ENCODE results near the gene TMEM232.
"Not testable (repeated sequence)": the region's sequence is repeated elsewhere in the genome, so short reads cannot be mapped to it uniquely, and the experiment has no call there.

TMEM232 gene

GRCh38 chr5:110618941-110619340 lies 107.5 kb downstream of the TMEM232 start:
- DNase-seq, result no peak

DNA sequence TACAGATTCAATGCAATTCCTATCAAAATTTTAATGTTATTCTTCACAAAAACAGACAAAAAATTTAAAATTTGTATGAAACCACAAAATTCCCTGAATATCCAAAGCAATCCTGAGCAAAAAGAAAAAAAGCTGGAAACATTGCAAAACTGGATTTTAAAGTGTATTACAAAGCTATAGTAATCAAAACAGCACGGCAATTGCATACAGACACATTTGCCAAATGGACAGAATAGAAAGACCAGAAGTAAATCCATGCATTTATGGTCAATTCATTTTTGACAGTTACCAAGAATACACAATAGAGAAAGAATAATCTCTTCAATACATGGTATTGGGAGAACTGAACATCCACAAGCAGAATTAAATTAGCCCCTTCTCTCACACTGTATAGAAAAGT lies 110.5 kb downstream of the TMEM232 start:
- no peak for DNase-seq

DNA sequence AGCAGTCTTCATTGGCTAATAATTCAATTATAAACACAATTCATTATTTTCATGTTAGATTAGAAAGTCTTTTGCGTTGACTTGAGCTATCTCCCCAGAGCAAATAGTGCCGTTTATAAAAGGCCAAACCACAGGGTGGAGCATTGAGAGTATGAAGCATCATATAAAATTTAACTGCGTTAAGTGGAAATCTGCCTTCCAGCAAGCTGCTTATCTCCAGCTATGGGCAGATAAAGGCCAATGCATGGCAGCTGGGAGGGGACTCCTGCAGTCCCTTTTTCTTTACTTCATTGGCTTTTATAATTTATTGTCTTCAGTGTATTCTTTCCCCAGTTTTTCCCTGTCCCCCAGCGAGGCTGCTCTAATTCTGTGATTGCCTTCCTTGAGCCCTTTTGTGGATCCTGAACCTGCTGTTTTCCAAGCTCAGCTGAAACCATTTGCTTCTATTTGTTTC lies 113.7 kb downstream of the TMEM232 start:
- DNase-seq, result no peak

DNA sequence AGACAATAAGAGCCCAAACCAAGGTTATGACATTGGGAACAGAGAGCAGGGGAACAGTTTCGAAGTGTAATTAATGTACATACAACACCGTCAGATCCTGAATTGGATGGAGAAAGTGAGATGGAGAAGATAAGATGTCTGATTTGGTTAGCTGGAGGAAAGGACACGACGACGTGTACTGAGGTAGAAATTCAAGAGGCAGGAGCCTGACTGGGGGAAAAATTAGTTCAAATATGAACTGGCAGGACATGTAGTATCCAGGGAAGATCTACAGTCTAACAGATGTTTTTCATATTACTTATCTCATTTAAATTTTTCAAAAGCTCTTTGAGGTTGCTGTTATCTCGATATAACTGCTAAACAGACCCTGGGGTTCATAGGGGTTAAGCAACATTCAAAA lies 114.7 kb downstream of the TMEM232 start:
- no peak for DNase-seq

DNA sequence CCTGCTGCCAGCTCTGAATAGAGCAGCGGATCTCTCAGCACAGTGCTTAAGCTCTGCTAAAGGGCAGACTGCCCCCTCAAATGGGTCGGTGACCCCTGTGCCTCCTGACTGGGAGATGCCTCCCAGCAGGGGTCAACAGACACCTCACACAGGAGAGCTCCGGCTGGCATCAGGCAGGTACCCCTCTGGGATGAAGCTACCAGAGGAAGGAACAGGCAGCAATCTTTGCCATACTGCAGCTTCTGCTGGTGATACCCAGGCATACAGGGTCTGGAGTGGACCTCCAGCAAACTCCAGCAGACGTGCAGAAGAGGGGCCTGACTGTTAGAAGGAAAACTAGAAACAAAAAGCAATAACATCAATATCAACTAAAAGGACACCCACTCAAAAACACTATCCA lies 131.6 kb downstream of the TMEM232 start:
- no peak for DNase-seq

DNA sequence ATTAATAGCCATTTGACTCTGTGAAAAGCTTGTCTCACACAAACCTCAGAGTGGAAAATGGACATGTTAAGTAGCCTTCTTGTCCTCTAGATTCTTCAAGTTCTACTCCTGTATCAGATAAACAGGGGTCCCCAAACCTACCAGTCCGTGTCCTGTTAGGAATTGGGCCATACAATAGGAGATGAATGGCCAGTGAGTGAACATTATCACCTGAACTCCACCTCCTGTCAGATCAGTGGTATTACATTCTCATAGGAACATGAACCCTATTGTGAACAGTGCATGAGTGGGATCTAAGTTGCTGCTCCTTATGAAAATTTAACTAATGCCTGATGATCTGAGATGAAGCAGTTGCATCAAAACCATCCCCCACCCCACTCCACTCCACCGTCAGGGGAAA lies 136.3 kb downstream of the TMEM232 start:
- no peak for DNase-seq

- no peak for DNase-seq
Measured at GRCh38 chr5:110588286-110588980, 138.0 kb downstream of the TMEM232 start.

- DNase-seq, result no peak
Measured at GRCh38 chr5:110580625-110581024, 145.8 kb downstream of the TMEM232 start.

DNA sequence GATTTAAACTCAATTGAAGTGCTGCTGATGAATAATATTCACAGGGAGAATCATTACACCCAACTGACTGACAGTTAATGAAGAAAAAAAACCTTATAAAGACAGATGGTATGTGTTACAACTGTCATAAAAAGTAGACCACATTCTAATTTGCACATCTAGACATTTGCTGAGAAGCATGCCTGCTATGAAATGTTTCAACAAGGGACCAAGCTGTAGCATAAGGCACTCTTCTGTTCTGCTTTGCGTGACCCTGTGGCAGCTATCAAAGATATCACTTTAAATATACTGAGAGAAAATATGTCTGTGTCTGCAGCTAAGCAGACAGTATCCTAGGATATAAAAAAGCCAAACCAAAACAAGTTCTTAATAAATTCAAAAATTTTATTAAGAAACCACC lies 153.7 kb downstream of the TMEM232 start:
- DNase-seq, result no peak

GRCh38 chr5:110562191-110562590 lies 164.3 kb downstream of the TMEM232 start:
- DNase-seq, result no peak

DNA sequence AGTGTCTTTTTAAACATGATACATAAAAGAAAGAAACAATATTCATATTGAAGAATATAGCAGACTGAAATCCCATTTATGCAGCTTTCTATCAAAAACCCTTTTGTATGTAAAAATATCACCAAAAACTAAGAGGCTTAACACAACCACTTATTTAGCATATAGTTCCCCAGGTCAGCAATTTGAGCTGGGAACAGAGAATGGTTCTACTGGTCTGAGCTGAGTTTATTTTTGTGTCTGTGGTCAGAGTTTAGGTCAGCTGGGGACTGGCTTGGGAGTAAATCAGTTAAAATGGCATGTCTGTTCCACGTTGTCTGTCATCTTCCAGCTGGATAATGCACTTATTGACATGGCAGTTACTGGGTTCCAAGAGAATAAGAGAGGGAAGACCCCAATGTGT lies 165.0 kb downstream of the TMEM232 start:
- DNase-seq, result no peak

GRCh38 chr5:110549301-110549700 lies 177.2 kb downstream of the TMEM232 start:
- no peak for DNase-seq

DNA sequence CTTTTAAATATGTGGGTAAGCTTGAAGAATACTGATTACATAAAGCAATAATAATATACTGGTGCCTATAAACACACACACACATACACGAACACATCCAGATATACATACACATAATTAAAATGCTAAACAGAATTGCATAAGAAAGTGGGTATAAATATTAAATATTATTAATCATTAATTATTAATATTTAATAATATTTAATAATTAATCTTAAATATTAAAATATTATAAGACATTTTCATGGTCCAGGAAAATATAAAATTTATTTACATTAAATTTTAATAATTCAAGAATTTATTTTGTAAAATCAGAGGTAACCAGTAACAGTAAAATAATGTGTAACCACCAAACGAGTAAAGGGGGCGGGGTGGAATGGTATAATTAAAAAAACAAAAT lies 178.3 kb downstream of the TMEM232 start:
- no peak for DNase-seq

DNA sequence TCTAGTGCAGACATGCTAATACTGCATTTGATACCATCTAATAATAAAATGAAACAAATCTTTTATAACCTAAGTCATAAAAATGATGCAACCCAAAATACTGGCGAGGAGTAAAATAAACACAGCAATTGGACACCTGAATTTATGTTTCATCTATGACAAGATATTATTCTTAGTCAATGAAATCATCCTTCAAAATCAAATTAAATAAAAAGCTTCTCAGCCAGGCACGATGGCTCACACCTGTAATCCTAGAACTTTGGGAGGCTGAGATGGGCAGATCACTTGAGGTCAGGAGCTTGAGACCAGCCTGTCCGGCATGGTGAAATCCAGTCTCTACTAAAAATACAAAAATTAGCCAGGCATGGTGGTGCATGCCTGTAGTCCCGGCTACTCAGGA lies 179.0 kb downstream of the TMEM232 start:
- no peak for DNase-seq

- DNase-seq, result no peak
Measured at GRCh38 chr5:110545716-110546115, 180.8 kb downstream of the TMEM232 start.

DNA sequence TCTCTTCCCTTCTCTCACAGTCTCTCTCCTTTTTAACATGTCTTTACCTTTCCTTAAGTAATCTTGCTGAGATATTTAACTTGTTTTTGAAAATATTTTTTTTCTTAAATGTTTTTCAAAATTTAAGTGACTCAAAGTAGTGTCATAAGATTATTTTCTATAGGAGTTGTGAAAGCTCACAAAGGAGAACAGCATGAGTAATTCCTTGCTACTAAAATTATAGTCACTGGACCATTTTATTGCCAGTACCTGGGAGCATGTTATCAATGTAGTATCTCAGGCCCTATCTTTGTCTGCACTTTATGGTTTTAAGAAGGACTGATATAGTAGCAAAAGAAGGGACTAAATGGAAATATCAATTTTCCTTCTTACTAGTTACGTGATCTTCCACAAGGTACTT lies 181.9 kb downstream of the TMEM232 start:
- no peak for DNase-seq

- no peak for DNase-seq
Measured at GRCh38 chr5:110542949-110543348, 183.5 kb downstream of the TMEM232 start.

DNA sequence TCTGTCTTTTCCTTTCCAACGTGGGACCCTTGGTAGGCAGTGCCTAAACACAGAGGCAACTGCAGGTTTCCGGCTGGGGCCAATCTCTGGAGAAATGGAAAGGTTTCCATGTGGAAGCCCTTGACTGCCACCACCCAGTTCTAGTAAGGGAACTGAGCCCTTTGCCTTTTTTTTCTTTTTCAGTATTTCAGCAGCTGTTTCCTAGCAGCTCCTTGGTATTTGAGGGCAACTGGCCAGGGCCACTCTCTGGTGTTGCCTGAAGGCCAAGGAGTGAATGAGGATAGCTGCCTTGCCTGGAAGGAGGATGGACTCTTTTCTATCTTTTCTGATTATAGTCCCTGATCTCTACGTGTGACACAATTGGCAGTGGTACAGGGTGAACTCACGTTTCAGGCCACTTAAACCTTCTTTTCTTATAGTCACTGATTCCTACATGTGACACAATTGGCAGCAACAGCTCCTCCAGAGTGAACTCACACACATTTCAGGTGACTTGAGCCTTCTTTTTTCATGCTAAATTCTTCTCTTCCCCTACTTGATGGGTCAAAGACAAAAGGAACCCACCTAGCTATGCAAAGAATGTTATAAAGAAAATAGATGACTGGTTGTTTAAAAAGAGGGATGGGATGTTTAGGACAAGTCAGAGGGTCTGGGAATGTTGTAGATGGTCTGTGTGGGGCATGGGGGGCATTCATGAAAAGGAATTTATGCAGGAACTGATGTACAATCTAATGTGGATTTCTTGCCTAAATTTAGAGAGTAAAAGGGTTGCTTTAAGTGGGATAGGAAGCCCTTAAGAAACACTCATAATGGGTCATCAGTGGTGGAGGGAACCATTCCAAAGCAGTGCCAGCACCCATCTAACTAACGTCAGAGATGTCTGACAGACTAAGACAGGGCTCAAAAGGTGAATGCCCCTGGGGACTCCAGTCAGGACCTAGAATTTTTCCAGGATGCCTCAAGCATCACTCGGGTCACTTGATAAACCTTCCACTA lies 190.1 kb downstream of the TMEM232 start:
- DNase-seq, result no peak

- DNase-seq, result not testable (repeated sequence)
Measured at GRCh38 chr5:110535146-110535545, 191.3 kb downstream of the TMEM232 start.

- DNase-seq, result no peak
Measured at GRCh38 chr5:110525762-110526161, 200.7 kb downstream of the TMEM232 start.

DNA sequence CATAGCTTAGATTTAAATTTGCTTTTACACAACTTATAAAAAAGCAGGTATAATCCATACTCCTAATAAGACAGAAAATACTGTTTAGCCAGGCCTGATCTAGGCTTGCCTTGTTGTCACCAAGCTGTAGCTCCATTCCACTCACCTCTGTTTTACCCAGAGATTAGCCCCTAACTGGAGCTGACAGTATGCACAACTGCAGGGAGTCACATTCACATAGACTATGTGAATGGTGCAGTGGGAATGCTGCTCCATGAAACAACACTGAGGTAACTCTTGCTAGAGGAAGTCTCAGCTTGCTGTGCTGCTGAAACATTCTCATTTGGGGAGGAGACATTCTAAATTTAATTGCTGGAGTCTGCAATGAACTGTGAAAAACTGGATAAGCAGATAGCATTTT lies 209.1 kb downstream of the TMEM232 start:
- no peak for DNase-seq

GRCh38 chr5:110514030-110514429 lies 212.4 kb downstream of the TMEM232 start:
- DNase-seq, result no peak

GRCh38 chr5:110512266-110512665 lies 214.2 kb downstream of the TMEM232 start:
- no peak for DNase-seq

- no peak for DNase-seq
Measured at GRCh38 chr5:110510146-110510545, 216.3 kb downstream of the TMEM232 start.
